ENCODE results near the gene CDPF1.

DNA sequence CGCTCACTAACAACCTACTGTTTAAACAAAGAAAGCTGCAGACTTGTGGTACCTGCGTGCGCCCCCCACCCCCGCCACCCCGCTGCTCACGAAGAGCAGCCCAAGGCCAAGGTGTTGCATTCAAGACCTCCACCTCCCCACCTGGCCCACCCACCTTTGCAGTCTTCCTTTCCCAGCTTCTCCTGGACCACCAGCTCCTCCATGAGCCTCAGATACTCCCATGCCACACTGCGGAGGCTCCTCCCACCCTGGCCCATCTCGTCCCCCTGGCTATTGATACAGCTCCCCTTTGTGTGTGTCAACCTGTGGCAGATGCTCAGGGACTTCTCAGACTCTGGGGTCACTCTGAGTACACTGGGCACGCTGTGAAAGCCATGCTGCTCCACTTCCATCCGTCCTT lies 3.9 kb downstream of the CDPF1 start:
- no peak for TF ChIP-seq POLR2A (IDR thresholded peaks at IDR 0.05)
- TF ChIP-seq, protein P1, sequence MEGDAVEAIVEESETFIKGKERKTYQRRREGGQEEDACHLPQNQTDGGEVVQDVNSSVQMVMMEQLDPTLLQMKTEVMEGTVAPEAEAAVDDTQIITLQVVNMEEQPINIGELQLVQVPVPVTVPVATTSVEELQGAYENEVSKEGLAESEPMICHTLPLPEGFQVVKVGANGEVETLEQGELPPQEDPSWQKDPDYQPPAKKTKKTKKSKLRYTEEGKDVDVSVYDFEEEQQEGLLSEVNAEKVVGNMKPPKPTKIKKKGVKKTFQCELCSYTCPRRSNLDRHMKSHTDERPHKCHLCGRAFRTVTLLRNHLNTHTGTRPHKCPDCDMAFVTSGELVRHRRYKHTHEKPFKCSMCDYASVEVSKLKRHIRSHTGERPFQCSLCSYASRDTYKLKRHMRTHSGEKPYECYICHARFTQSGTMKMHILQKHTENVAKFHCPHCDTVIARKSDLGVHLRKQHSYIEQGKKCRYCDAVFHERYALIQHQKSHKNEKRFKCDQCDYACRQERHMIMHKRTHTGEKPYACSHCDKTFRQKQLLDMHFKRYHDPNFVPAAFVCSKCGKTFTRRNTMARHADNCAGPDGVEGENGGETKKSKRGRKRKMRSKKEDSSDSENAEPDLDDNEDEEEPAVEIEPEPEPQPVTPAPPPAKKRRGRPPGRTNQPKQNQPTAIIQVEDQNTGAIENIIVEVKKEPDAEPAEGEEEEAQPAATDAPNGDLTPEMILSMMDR (IDR thresholded peaks at IDR 0.05) = no peak

All from heart left ventricle (tissue), 13 donors.